Neural progenitor cell (in vitro differentiated cells): ENCODE measurements around the gene PHKG1. TPM values are rescaled to one million over a fixed set of nuclear protein-coding genes. Genes with fewer than 3 reads are reported as not detected.
"Not testable (repeated sequence)": the region's sequence is repeated elsewhere in the genome, so short reads cannot be mapped to it uniquely, and the experiment has no call there.

Experiments
- DNase-seq: peaks from one replicate; pipeline ENCODE4 v3.0.0-alpha.2; 2016; ENCODE audit warnings: low spot score
- H2AFZ ChIP-seq: fragments of 200-600 bp; sonication (generic); replicated peaks from 2 replicates; pipeline ENCODE4 v1.6.1; 2016; ENCODE audit warnings: antibody characterized with exemption
- H3F3A ChIP-seq: fragments of 200-600 bp; sonication (generic); 2 replicates; pipeline ENCODE4 v1.6.1; 2016; ENCODE audit warnings: antibody characterized with exemption, low read depth
- H3K27ac ChIP-seq: fragments of 200-600 bp; sonication (generic); 2 replicates; pipeline ENCODE4 v1.5.1; 2016; ENCODE audit warnings: mild to moderate bottlenecking
- H3K27me3 ChIP-seq: fragments of 200-600 bp; sonication (generic); 2 replicates; pipeline ENCODE4 v1.6.1; 2016; ENCODE audit warnings: mild to moderate bottlenecking, moderate library complexity
- H3K36me3 ChIP-seq: fragments of 200-600 bp; sonication (generic); 2 replicates; pipeline ENCODE4 v1.5.1; 2016
- H3K4me1 ChIP-seq: fragments of 200-600 bp; sonication (generic); 2 replicates; pipeline ENCODE4 v1.6.1; 2016; ENCODE audit warnings: mixed run types
- H3K4me2 ChIP-seq: fragments of 200-600 bp; sonication (generic); 2 replicates; pipeline ENCODE4 v1.6.1; 2016
- H3K4me3 ChIP-seq: fragments of 200-600 bp; sonication (generic); 2 replicates; pipeline ENCODE4 v1.5.1; 2016
- H3K79me2 ChIP-seq: fragments of 200-600 bp; sonication (generic); 2 replicates; pipeline ENCODE4 v1.6.1; 2016; ENCODE audit warnings: low read depth
- H3K9ac ChIP-seq: fragments of 200-600 bp; sonication (generic); 2 replicates; pipeline ENCODE4 v1.6.1; 2016
- H3K9me3 ChIP-seq: fragments of 200-600 bp; sonication (generic); 2 replicates; pipeline ENCODE4 v1.5.1; 2016; ENCODE audit warnings: low read depth
- H4K20me1 ChIP-seq: fragments of 200-600 bp; sonication (generic); 2 replicates; pipeline ENCODE4 v1.6.1; 2016; ENCODE audit warnings: low read depth
- H3K27ac Mint-ChIP-seq: 3 replicates; pipeline ENCODE4 v1.8.0; 2021; ENCODE audit warnings: mixed read lengths
- H3K27me3 Mint-ChIP-seq: 2 replicates; pipeline ENCODE4 v1.8.0; 2022; ENCODE audit warnings: low read depth, mild to moderate bottlenecking, inconsistent platforms, moderate library complexity, mixed read lengths; ENCODE audit not compliant: insufficient read depth
- H3K36me3 Mint-ChIP-seq: 3 replicates; pipeline ENCODE4 v1.8.0; 2021; ENCODE audit warnings: mixed read lengths
- H3K4me1 Mint-ChIP-seq: 3 replicates; pipeline ENCODE4 v1.8.0; 2021; ENCODE audit warnings: mixed read lengths
- H3K4me3 Mint-ChIP-seq: 3 replicates; pipeline ENCODE4 v1.8.0; 2021; ENCODE audit warnings: mild to moderate bottlenecking, moderate library complexity, mixed read lengths
- H3K9me3 Mint-ChIP-seq: 3 replicates; pipeline ENCODE4 v1.8.0; 2020; ENCODE audit warnings: mixed read lengths
- CTCF ChIP-seq: fragments of 200-600 bp; sonication (generic); IDR thresholded peaks from 2 replicates; pipeline ENCODE4 v1.5.1; 2017; ENCODE audit warnings: antibody characterized with exemption, mild to moderate bottlenecking
- EZH2 ChIP-seq: fragments of 200-600 bp; sonication (generic); IDR thresholded peaks from 2 replicates; pipeline ENCODE4 v1.6.1; 2017; ENCODE audit warnings: antibody characterized with exemption, mild to moderate bottlenecking, moderate library complexity
- EZH2phosphoT487 ChIP-seq: fragments of 200-600 bp; sonication (generic); IDR thresholded peaks from 2 replicates; pipeline ENCODE4 v1.6.1; 2017; ENCODE audit warnings: antibody characterized with exemption
- total RNA-seq: library from RNA; depleted of rRNA; stranded (reverse); fragments of >200 nt; gene quantifications from 2 replicates; pipeline ENCODE4 v1.2.3, GENCODE V29; 2015; ENCODE audit warnings: low replicate concordance

The PHKG1 gene
- total RNA-seq, 1 donor from 2014 or later, result not detected

DNA sequence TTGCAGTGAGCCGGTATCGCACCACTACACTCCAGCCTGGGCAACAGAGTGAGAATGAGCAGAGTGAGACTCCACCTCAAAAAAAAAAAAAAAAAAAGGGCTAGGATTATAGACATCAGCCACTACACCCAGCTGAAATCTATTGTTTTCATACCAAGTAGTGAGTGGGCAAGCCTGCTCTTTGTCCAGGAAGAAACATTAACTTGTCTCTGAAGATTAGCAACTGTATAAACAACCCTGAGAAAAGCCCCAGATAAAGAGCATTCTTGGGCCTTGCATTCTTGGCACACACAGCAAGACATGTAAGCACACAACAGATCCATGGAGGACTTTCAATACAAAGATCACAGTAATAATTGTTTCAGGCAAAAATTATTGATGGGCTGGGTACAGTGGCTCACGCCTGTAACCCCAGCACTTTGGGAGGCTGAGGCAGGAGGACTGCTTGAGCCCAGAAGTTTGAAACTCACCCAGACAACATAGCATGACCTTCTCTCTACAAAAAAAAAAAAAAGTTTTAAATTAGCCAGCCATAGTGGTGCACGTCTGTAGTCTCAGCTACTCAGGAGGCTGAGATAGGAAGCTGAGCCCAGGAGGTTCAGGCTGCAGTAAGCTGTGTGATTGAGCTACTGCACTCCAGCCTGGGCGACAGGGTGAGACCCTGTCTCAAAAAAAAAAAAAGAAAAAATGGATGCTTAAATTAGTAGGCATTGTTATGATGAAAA lies 45.9 kb downstream of the PHKG1 start:
- Mint-ChIP-seq H3K9me3 (no peaks in the 10 kb centered on the region), H3K27ac (no peak overlapping the region), H3K4me1 (peaks cover 20% of the 10 kb centered on the region), H3K36me3 (peaks cover 2% of the 10 kb centered on the region), H3K27me3 (peaks cover 7% of the 10 kb centered on the region), H3K4me3 (no peak overlapping the region)
- Histone ChIP-seq H3F3A (peaks cover 5% of the 10 kb centered on the region), H3K79me2 (peaks cover 54% of the 10 kb centered on the region), H3K9me3 (no peaks in the 10 kb centered on the region), H3K27me3 (no peaks in the 10 kb centered on the region), H4K20me1 (no peaks in the 10 kb centered on the region), H3K27ac (peak overlapping the region; percentile 21), H3K4me3 (no peak overlapping the region), H3K4me2 (peak overlapping the region; percentile 35), H2AFZ (no peak overlapping the region), H3K9ac (no peak overlapping the region), H3K4me1 (no peaks in the 10 kb centered on the region), H3K36me3 (no peaks in the 10 kb centered on the region)
- TF ChIP-seq EZH2phosphoT487 (no peak), CTCF (no peak)
- peak; percentile 23 for DNase-seq

DNA sequence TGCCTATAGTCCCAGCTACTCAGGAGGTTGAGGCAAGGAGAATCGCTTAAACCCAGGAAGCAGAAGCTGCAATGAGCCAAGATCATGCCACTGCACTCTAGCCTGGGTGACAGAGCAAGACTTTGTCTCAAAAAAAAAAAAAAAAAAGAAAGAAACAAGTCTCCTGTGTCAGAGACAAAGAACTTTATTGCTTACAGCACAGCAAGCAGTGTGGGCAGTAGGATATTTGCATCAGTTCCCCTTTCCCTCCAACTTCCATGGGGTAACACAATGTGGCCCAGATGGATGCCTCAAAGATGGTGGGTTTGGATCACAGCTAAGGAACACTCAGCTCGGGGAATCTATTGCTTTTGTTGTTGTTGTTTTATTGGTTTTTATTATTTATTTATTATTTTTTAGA lies 47.0 kb downstream of the PHKG1 start:
- not testable (repeated sequence) for H3K36me3 Mint-ChIP-seq
- peaks cover 46% of the 10 kb centered on the region for H3K79me2 ChIP-seq

DNA sequence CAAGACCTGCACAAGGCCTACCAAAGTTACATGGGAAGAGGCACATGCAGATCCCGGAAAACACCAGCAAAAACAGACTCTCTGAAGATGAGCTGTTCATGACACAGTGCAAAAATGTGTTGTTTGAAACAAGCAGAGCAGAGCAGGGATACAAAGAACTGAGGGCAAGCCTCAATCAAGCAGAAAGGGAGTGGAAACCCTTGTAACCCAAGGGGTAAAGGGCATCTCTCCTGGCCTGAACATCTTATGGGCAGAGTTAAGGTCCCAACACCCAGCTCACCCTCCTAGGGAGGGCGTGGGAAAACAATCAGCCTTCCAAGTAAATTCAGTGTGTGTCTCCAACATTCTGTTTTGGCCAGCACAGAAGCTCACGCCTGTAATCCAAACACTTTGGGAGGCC lies 52.0 kb downstream of the PHKG1 start:
- H3K27ac Mint-ChIP-seq, result no peak overlapping the region
- H3K4me1 ChIP-seq, result no peaks in the 10 kb centered on the region
- H3K27me3 Mint-ChIP-seq, result peaks cover 3% of the 10 kb centered on the region
- H4K20me1 ChIP-seq, result no peaks in the 10 kb centered on the region
- no peak for DNase-seq
- no peaks in the 10 kb centered on the region for H3K9me3 Mint-ChIP-seq
- H3K9me3 ChIP-seq, result no peaks in the 10 kb centered on the region
- no peaks in the 10 kb centered on the region for H3K36me3 ChIP-seq
- no peak overlapping the region for H3K27ac ChIP-seq
- no peak overlapping the region for H3K4me3 ChIP-seq
- no peak overlapping the region for H3K4me2 ChIP-seq
- H3K9ac ChIP-seq, result no peak overlapping the region
- H2AFZ ChIP-seq, result no peak overlapping the region
- H3K79me2 ChIP-seq, result peaks cover 4% of the 10 kb centered on the region
- H3K36me3 Mint-ChIP-seq, result peaks cover 6% of the 10 kb centered on the region
- TF ChIP-seq EZH2, result no peak
- TF ChIP-seq CTCF, result no peak
- TF ChIP-seq EZH2phosphoT487, result no peak
- H3K4me1 Mint-ChIP-seq, result no peaks in the 10 kb centered on the region
- H3K4me3 Mint-ChIP-seq, result no peak overlapping the region
- H3F3A ChIP-seq, result no peaks in the 10 kb centered on the region
- H3K27me3 ChIP-seq, result no peaks in the 10 kb centered on the region

More for the DNA sequence above, 47.0 kb downstream of the PHKG1 start:
- H3F3A ChIP-seq, H3K4me3 ChIP-seq, H3K4me1 ChIP-seq, H3K9ac ChIP-seq, H3K9me3 Mint-ChIP-seq, H3K9me3 ChIP-seq, H3K27me3 ChIP-seq, DNase-seq, H3K27me3 Mint-ChIP-seq, H3K27ac ChIP-seq, H3K27ac Mint-ChIP-seq, H3K4me2 ChIP-seq, H3K4me3 Mint-ChIP-seq, H2AFZ ChIP-seq, H4K20me1 ChIP-seq, H3K36me3 ChIP-seq: not testable (repeated sequence)
- H3K4me1 Mint-ChIP-seq, result peaks cover 20% of the 10 kb centered on the region

- H3K9ac ChIP-seq, result peak overlapping the region; percentile 46
- Mint-ChIP-seq H3K36me3 (peaks cover 9% of the 10 kb centered on the region), H3K4me1 (peaks cover 4% of the 10 kb centered on the region), H3K27ac (no peak overlapping the region), H3K27me3 (no peaks in the 10 kb centered on the region), H3K9me3 (no peaks in the 10 kb centered on the region), H3K4me3 (peak overlapping the region; percentile 87)
- no peaks in the 10 kb centered on the region for H4K20me1 ChIP-seq
- H3K27ac ChIP-seq, result peak overlapping the region; percentile 80
- H3K4me3 ChIP-seq, result peak overlapping the region; percentile 73
- H3K27me3 ChIP-seq, result no peaks in the 10 kb centered on the region
- H3K36me3 ChIP-seq, result no peaks in the 10 kb centered on the region
- peak; percentile 91 for DNase-seq
- H3K4me2 ChIP-seq, result peak overlapping the region; percentile 94
- H3F3A ChIP-seq, result peaks cover 21% of the 10 kb centered on the region
- H3K79me2 ChIP-seq, result peaks cover 15% of the 10 kb centered on the region
- H3K4me1 ChIP-seq, result peaks cover 6% of the 10 kb centered on the region
- H3K9me3 ChIP-seq, result no peaks in the 10 kb centered on the region
- TF ChIP-seq EZH2 (no peak), CTCF (peak; percentile 42)
- peak overlapping the region; percentile 85 for H2AFZ ChIP-seq
Observed at GRCh38 chr7:56033671-56034432, 58.9 kb downstream of the PHKG1 start.

DNA sequence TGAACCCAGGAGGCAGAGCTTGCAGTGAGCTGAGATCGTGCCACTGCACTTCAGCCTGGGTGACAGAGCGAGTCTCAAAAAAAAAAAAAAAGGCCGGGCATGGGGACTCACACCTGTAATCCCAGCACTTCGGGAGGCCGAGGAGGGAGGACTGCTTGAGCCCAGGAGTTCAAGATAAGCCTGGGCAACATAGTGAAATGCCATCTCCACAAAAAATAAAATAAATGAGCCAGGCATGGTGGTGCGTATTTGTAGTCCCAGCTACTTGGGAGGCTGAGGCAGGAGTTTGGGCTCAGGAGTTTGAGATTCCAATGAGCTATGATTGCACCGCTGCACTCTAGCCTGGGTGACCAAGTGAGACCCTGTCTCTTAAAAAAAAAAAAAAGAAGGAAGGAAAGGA lies 60.2 kb downstream of the PHKG1 start:
- H3K27me3 Mint-ChIP-seq, DNase-seq, H3K4me1 Mint-ChIP-seq, H2AFZ ChIP-seq, H3K9me3 Mint-ChIP-seq, H3K36me3 Mint-ChIP-seq, H3K27me3 ChIP-seq, H3K27ac Mint-ChIP-seq, H3K27ac ChIP-seq, H3K9ac ChIP-seq, H3K36me3 ChIP-seq, H3K4me3 Mint-ChIP-seq, H3K4me1 ChIP-seq, H3K9me3 ChIP-seq, H4K20me1 ChIP-seq, H3K4me3 ChIP-seq: not testable (repeated sequence)
- peaks cover 15% of the 10 kb centered on the region for H3K79me2 ChIP-seq
- peaks cover 21% of the 10 kb centered on the region for H3F3A ChIP-seq
- peak overlapping the region; percentile 94 for H3K4me2 ChIP-seq
